OCI-LY3 (cell line): ENCODE data around the gene DHRS11.

Experiments used
- H2AFZ ChIP-seq: fragments of 200-600, 300-600 bp; shearing (Covaris generic); 2 replicates; pipeline ENCODE4 v1.6.0; 2014; ENCODE audit warnings: antibody characterized with exemption, low read depth, low read length
- H3K27ac ChIP-seq: fragments of 200-600, 300-600 bp; sonication (generic); 2 replicates; pipeline ENCODE4 v1.5.1; 2014; ENCODE audit warnings: mild to moderate bottlenecking, low read length, moderate library complexity, mixed read lengths
- H3K27me3 ChIP-seq: fragments of 200-600, 300-600 bp; sonication (generic); 2 replicates; pipeline ENCODE4 v1.6.1; 2014; ENCODE audit warnings: low read depth, low read length, mixed read lengths
- H3K36me3 ChIP-seq: fragments of 200-600, 300-600 bp; sonication (generic); replicated peaks from 2 replicates; pipeline ENCODE3; 2014; ENCODE audit warnings: low read depth, low read length, mixed read lengths
- H3K4me1 ChIP-seq: fragments of 300-600, 200-600 bp; sonication (generic); 2 replicates; pipeline ENCODE4 v1.6.1; 2014; ENCODE audit warnings: low read length, mixed read lengths
- H3K4me2 ChIP-seq: fragments of 200-600, 300-600 bp; sonication (generic); 2 replicates; pipeline ENCODE4 v1.6.1; 2014; ENCODE audit warnings: low read length, mixed read lengths
- H3K4me3 ChIP-seq: fragments of 300-600, 200-600 bp; sonication (generic); 2 replicates; pipeline ENCODE4 v1.5.1; 2014; ENCODE audit warnings: antibody characterized with exemption, mild to moderate bottlenecking, low read length, moderate library complexity
- H3K79me2 ChIP-seq: fragments of 300-600, 200-600 bp; shearing (Covaris generic); 2 replicates; pipeline ENCODE4 v1.6.1; 2014; ENCODE audit warnings: mild to moderate bottlenecking, low read length, mixed read lengths
- H3K9ac ChIP-seq: fragments of 300-600, 200-600 bp; shearing (Covaris generic); 2 replicates; pipeline ENCODE4 v1.6.0; 2014; ENCODE audit warnings: mild to moderate bottlenecking, low read length, moderate library complexity
- H3K9me3 ChIP-seq: fragments of 200-600, 300-600 bp; shearing (Covaris generic); 2 replicates; pipeline ENCODE4 v1.6.1; 2014; ENCODE audit warnings: low read length, mixed read lengths; ENCODE audit not compliant: insufficient read depth
- H4K20me1 ChIP-seq: fragments of 200-600, 300-600 bp; sonication (generic); 2 replicates; pipeline ENCODE4 v1.6.1; 2016; ENCODE audit warnings: low read length, mixed read lengths; ENCODE audit not compliant: insufficient read depth
- EZH2phosphoT487 ChIP-seq: fragments of 200-600 bp; shearing (Covaris generic); IDR thresholded peaks from 2 replicates; pipeline ENCODE4 v1.6.1; 2018; ENCODE audit warnings: antibody characterized with exemption, mixed run types, low read depth
- TF ChIP-seq, protein P1 (sequence below): fragments of 200-600, 300-600 bp; sonication (generic); IDR thresholded peaks from 2 replicates; pipeline ENCODE4 v1.5.1; 2014; ENCODE audit warnings: antibody characterized with exemption, low read length, low read depth

Gene DHRS11

DNA sequence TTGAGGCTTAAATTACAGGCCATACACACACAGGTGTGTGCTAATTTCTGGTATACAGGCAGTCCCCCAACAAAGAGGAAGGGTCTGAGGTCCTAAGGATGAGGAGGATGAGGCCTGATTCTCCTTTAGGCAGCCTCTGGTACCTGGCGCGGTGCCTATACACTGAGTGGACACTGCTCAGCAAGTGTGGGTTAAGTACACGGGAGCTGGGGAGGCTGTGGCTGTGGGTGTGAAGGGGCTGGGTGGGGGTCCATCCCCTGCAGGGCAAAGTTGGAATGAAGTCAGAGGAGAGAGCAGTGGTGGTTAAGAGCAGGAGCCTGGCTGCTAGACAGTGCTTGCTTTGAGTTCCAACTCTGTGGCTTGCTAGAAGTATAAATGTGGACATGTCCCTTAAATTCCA is 20.6 kb downstream of the DHRS11 start:
- Histone ChIP-seq H3K27ac (no peak overlapping the region), H3K4me2 (no peak overlapping the region), H3K4me1 (peaks cover 9% of the 10 kb centered on the region), H3K27me3 (no peaks in the 10 kb centered on the region), H3K79me2 (no peaks in the 10 kb centered on the region), H3K9ac (no peak overlapping the region), H3K4me3 (no peak overlapping the region), H3K36me3 (peaks cover 19% of the 10 kb centered on the region), H3K9me3 (no peaks in the 10 kb centered on the region), H4K20me1 (peaks cover 12% of the 10 kb centered on the region), H2AFZ (no peak overlapping the region)
- no peak for TF ChIP-seq EZH2phosphoT487
- TF ChIP-seq, protein P1, sequence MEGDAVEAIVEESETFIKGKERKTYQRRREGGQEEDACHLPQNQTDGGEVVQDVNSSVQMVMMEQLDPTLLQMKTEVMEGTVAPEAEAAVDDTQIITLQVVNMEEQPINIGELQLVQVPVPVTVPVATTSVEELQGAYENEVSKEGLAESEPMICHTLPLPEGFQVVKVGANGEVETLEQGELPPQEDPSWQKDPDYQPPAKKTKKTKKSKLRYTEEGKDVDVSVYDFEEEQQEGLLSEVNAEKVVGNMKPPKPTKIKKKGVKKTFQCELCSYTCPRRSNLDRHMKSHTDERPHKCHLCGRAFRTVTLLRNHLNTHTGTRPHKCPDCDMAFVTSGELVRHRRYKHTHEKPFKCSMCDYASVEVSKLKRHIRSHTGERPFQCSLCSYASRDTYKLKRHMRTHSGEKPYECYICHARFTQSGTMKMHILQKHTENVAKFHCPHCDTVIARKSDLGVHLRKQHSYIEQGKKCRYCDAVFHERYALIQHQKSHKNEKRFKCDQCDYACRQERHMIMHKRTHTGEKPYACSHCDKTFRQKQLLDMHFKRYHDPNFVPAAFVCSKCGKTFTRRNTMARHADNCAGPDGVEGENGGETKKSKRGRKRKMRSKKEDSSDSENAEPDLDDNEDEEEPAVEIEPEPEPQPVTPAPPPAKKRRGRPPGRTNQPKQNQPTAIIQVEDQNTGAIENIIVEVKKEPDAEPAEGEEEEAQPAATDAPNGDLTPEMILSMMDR = no peak

DNA sequence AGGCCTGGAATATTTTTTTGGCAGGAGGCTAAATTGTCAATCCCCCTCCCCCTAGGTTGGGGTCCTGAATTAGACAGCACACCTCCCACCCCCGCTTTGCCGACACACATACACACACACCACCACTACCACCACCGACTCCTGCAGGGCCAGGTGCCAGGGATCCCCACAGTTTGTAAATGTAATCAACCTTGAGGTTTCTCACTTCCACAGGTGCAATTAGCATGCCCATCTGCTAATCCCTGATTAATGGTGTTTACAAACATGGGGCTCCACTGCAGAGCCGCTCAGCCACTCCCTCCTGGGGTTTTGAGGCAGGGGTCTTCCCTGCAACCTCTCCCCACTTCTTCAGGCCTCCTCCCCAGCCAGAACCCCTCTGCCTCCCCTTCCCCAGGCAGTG is 21.5 kb downstream of the DHRS11 start:
- Histone ChIP-seq H4K20me1 (peaks cover 10% of the 10 kb centered on the region), H3K79me2 (no peaks in the 10 kb centered on the region), H3K27ac (no peak overlapping the region), H3K4me2 (no peak overlapping the region), H2AFZ (no peak overlapping the region), H3K9me3 (no peaks in the 10 kb centered on the region), H3K27me3 (no peaks in the 10 kb centered on the region), H3K4me1 (peaks cover 9% of the 10 kb centered on the region), H3K36me3 (peaks cover 16% of the 10 kb centered on the region), H3K4me3 (no peak overlapping the region), H3K9ac (no peak overlapping the region)
- no peak for TF ChIP-seq EZH2phosphoT487
- TF ChIP-seq, protein P1 = no peak

DNA sequence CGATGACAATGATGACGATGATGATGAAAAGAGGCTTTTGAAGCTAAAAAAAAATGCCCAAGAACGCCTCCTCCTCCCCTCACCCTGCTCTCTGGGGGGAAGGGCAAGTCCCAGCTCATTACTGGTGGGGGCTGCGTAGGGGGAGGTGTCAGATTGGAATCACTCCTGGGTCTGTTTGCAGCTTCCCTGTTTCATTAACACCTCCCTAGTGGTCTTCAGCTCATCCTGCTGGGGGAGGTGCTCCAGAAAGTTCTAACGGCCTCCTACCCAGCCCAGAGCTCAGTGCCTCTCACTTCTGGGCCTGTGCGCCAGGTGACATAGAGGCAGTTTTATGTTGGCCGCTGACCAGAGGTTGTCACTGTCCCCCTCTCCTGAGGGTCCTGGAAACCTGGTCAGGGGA is 22.4 kb downstream of the DHRS11 start:
- H3K4me3 ChIP-seq = no peak overlapping the region
- H3K79me2 ChIP-seq = no peaks in the 10 kb centered on the region
- H3K9ac ChIP-seq = no peak overlapping the region
- no peaks in the 10 kb centered on the region for H3K9me3 ChIP-seq
- peaks cover under 1% of the 10 kb centered on the region; the same call in 1 of the 2 replicates for H3K4me1 ChIP-seq
- peaks cover 11% of the 10 kb centered on the region for H3K36me3 ChIP-seq
- H4K20me1 ChIP-seq = peaks cover 6% of the 10 kb centered on the region
- no peaks in the 10 kb centered on the region for H3K27me3 ChIP-seq
- no peak overlapping the region for H3K4me2 ChIP-seq
- no peak overlapping the region for H3K27ac ChIP-seq
- no peak overlapping the region for H2AFZ ChIP-seq
- TF ChIP-seq, protein P1 = no peak
- TF ChIP-seq EZH2phosphoT487 = no peak

DNA sequence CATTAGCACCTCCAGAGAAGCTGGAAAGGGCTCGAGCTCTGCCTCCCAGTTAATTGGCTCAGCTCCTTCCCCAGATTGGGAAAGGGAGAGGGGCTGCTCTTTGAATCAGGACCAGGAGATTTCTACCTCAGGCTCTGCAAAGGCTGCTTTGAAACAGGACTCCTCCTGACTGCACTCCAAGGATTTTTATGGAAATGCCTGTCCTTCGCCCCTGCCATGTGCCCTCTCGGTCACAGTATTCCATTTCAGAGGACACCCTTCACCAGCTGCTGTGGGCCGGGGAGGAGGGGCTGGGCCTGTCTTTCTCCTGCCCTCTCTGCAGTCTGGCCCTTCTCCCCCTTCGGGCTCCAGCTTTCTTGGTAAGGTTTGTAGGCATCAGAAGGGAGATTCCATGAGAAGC is 23.3 kb downstream of the DHRS11 start:
- no peak for TF ChIP-seq EZH2phosphoT487
- TF ChIP-seq, protein P1 = no peak

More for the DNA sequence above, 23.3 kb downstream of the DHRS11 start:
- Histone ChIP-seq H3K27me3 (no peaks in the 10 kb centered on the region), H3K4me1 (no peaks in the 10 kb centered on the region), H2AFZ (no peak overlapping the region), H3K36me3 (peaks cover 6% of the 10 kb centered on the region), H3K9ac (no peak overlapping the region), H3K4me2 (no peak overlapping the region), H3K4me3 (no peak overlapping the region), H3K27ac (no peak overlapping the region), H3K9me3 (no peaks in the 10 kb centered on the region), H3K79me2 (no peaks in the 10 kb centered on the region), H4K20me1 (no peaks in the 10 kb centered on the region)
